HG03575 (cell line): ENCODE measurements around the gene NALF2.

Source experiments
- ATAC-seq: cut with Tn5 transposase; IDR thresholded peaks from one replicate; pipeline ENCODE4 v1.9.1; 2021; ENCODE audit not compliant: unreplicated experiment, insufficient number of reproducible peaks, low FRiP score; ENCODE audit errors: extremely low read depth

NALF2 gene

DNA sequence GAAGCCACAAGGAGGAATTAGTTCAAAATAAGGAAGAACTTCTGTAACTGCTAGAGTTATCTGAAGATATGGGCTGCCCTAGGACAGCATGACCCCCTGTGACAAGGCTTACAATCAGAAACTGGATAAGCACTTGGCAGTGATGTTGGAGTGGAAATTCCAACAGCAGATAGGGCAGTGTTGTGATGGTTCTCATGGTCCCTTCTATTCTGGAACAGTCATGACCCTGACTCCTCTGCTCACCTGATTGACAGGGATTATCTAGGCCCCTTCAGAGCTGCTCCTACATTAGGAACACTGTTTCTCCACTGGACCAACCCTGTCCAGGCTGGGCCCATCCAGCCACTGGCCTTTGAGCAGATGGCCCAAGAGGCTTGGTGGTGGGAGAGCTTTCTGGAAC, 17.9 kb downstream of the NALF2 start:
- no peak for ATAC-seq

GRCh38 chrX:69523314-69523713, 19.2 kb downstream of the NALF2 start:
- ATAC-seq, result no peak

GRCh38 chrX:69524781-69525363, 20.7 kb downstream of the NALF2 start:
- ATAC-seq, result no peak

GRCh38 chrX:69530306-69530705, 26.2 kb downstream of the NALF2 start:
- no peak for ATAC-seq

GRCh38 chrX:69531031-69531755, 27.1 kb downstream of the NALF2 start:
- ATAC-seq, result no peak

DNA sequence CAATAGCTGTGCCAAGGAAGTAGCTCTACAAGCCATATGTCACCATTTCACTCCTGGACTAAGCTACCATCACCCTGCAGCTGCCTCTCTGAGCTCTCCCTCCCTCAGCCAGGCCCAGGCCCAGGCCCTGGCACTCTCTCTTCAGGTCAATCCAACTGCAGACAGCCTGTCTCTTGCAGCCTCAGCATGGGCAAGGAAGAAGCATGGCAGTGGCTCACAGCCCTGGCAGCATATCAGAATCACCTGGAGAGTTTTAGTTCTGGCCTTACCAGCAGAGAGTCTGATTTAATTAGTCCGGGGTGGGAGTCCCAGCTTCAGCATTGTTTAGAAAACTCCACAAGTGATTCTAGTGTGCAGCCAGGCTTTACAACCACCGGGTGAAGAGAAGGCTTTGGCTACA, 31.5 kb downstream of the NALF2 start:
- ATAC-seq, result no peak

DNA sequence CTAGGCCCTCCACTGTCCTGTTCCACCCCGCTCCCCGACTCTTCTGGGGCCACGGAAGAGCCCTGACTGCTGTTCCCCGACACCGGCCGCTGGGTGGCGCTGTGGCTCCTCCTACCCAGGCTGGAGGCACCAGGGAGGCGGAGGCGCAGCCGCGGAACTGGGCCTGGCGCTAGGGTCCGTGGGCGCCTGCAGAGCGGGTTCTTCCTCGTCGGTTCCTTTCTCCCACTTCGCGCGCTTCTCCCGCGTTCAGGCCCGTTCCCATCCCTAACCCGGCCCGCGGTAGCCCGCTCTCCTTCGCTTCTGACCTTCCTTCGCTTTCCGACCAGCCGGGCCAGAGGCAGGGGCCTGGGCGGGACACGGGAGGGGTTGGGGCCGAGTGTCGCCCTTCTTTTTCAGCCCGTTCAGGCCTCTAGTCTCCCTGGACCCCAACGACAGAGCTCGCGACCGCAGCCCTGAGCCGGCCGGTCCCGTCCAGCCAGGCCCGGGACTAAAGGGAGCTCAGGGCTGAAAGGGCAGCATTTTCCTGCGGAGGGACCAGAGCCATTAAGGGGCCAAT, 34.3 kb downstream of the NALF2 start:
- no peak for ATAC-seq

- no peak for ATAC-seq
These were observed 35.3 kb downstream of the NALF2 start for GRCh38 chrX:69539437-69539836.

DNA sequence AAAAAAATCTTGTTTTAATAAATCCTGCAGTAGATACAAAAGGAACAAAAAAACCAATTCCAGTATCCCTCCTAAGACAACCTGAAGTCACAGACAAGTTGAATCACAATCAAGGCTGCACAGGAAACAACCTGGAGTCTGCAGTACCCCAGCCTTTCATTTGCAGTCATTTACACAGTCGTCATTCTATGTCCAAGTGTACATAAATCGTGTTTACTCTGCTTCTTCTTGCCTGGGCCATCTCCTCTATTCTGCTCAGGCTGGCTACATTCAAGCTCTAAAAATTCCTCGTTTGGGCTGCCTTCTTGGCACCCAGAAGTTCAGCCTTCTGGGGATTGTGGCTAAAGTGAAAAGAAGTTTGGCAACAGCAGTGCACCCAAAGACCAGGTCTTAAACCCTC, 37.8 kb downstream of the NALF2 start:
- ATAC-seq, result no peak

DNA sequence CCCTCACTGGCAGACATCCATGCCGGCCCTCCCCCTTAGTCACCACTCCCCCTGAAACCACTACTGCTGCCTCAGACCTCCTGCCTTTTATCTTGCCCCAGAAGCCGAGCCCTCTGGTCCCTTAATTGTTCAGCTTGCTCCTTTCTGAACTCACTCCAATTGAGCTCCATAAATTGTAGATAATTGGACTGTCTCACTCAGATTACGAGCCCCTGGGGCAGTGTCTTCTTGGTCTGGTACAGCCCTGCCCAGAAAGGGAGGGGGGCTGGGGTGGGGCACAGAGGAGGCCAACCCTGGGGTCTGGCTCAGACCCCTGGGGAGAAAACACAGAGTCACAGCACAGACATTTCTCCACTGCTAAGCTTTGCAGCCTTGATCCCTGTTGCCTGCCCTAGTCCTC, 39.4 kb downstream of the NALF2 start:
- ATAC-seq, result no peak

DNA sequence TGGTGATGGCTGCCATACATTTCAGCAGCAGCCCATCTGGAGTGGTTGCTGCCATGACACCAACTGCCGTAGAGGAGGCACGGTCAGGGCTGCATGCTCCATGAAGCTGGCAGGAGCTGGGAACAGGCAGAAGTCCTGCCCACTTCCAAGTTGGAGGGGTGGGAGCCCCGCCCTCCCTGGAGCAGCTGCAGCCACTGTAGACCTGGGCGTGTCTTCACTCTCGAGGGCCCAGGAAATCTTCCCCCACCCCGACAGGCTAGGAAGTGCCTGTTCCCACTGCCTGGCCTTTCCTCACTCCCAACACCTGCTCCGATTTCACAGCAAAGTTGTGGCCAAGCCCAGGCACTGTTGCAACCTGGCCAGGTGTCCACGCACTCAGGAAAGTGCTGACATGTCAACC, 42.3 kb downstream of the NALF2 start:
- no peak for ATAC-seq

DNA sequence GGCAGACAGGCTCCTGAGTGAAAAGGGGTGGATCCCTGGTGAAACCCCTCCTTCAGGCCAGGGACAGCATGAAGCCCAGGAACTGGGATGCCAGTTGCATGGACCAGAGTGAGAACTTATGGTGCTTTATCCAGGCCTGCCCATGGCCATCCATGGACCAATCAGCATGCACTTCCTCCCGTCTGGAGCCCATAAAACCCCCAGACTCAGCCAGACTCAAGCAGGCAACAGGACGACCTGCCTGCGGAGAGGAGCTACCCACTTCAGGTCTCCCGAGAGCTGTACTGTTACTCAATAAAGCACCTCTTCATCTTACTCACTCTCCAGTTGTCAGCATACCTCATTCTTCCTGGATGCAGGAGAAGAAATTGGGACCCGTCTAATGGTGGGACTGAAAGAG, 42.9 kb downstream of the NALF2 start:
- ATAC-seq, result no peak

DNA sequence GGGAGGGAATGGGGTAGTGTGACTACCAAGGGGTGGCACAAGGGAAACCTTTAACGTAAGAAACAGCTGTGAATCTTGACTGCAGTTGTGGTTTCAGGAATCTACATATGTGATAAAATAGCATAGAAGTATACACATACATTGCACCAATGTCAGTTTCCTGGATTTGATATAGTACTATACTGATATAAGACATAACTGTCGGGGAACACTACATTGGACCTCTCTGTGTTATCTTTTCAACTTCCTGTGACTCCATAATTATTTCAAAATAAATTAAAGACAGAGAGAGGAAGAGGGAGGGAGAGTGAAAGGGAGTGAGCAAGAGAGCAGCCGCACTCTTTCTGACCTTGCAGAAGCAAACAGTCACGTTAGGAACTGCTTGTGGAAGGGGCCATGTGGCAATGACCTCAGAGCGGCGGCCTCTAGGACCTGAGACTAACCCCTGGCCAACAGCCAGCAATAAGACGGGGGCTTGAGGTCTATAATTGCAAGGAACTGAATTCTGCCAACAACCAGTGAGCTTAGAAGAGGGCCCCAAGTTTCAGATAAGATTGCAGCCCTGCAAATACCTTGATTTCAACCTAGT, 47.4 kb downstream of the NALF2 start:
- no peak for ATAC-seq

DNA sequence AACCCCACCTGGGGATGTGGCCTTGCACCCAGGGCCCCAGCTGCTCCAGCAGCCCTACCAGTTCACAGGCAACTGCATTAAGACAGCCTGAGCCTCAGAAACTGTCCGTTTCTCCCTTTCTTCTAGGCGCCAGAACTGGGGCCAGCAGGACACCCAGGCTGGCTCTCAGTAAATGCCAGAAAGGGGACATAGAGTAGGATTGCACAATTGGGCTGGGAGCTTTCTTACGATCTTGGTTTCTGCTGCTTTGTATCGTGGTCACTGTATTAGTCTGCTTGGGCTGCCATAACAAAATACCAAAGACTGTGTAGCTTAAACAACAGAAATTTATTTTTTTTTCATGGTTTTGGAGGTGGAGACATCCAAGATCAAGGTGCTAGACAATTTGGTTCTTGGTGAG, 48.4 kb downstream of the NALF2 start:
- no peak for ATAC-seq
